ENCODE results near the gene TRIM47. TPM values are rescaled to one million over a fixed set of nuclear protein-coding genes. Genes with fewer than 3 reads are reported as not detected.
A peak's percentile ranks its signal among the peaks of the same experiment; 100 is the strongest.

Gene TRIM47
- total RNA-seq, 4 donors from 2014 or later = 47.4 to 79.0 (median 57.0) TPM

- WGBS, 2 donors = 83 to 88% methylated on average over 10 of the region's 10 CpGs
- H3K27ac ChIP-seq = peak overlapping the region in 3 of 4 donors; percentile 6 to 96 (median 95)
- no peak for TF ChIP-seq POLR2A (IDR thresholded peaks at IDR 0.05)
- TF ChIP-seq EP300 (IDR thresholded peaks at IDR 0.05) = no peak
- no peak for TF ChIP-seq CTCF (IDR thresholded peaks at IDR 0.05)
- H3K9me3 ChIP-seq = no peaks in the 10 kb centered on the region
- no peak overlapping the region for H3K4me3 ChIP-seq
- no peak for DNase-seq (ENCODE audit: low spot score in 2 of 2)
- peaks cover 0 to 22% (median 2%) of the 10 kb centered on the region in 3 donors for H3K36me3 ChIP-seq
- H3K4me1 ChIP-seq = peaks cover 0 to 36% (median 10%) of the 10 kb centered on the region in 4 donors
- H3K27me3 ChIP-seq = no peaks in the 10 kb centered on the region
Measured at GRCh38 chr17:75906143-75906884, 27.9 kb upstream of the TRIM47 start.

- TF ChIP-seq POLR2A (IDR thresholded peaks at IDR 0.05) (peak; percentile 35 to 80), CTCF (IDR thresholded peaks at IDR 0.05) (peak; percentile 97 to 100 (median 99)), EP300 (IDR thresholded peaks at IDR 0.05) (peak; percentile 67 to 88)
- WGBS, 2 donors = 3 to 4% methylated on average over 15 to 35 of the region's 69 CpGs
- H3K4me3 ChIP-seq = peak within 1 kb of the TSS; percentile 63 to 84 (median 79)
Measured at GRCh38 chr17:75904749-75905521, 26.6 kb upstream of the TRIM47 start, which contains the start of gene MRPL38. TSS of gene MRPL38 (minus strand) at chr17:75904884. CDS start at chr17:75904875, 9 bp downstream.

GRCh38 chr17:75902406-75902805, 24.0 kb upstream of the TRIM47 start:
- Histone ChIP-seq H3K4me1 (peaks cover 0 to 31% (median 10%) of the 10 kb centered on the region in 4 donors), H3K27ac (no peak overlapping the region), H3K36me3 (peaks cover 5 to 58% (median 11%) of the 10 kb centered on the region in 3 donors), H3K27me3 (no peaks in the 10 kb centered on the region), H3K9me3 (no peaks in the 10 kb centered on the region), H3K4me3 (no peak overlapping the region)
- no peak for DNase-seq (ENCODE audit: low spot score in 2 of 2)
- WGBS, 2 donors = 92 to 98% methylated on average over 6 of the region's 6 CpGs
- TF ChIP-seq EP300 (IDR thresholded peaks at IDR 0.05) = no peak
- TF ChIP-seq CTCF (IDR thresholded peaks at IDR 0.05) = no peak
- TF ChIP-seq POLR2A (IDR thresholded peaks at IDR 0.05) = no peak

More at GRCh38 chr17:75904749-75905521, 26.6 kb upstream of the TRIM47 start, which contains the start of gene MRPL38:
- peaks cover 0 to 29% (median 10%) of the 10 kb centered on the region in 4 donors for H3K4me1 ChIP-seq
- H3K27ac ChIP-seq = peak within 1 kb of the TSS; percentile 88 to 96 (median 92)
- H3K9me3 ChIP-seq = no peaks in the 10 kb centered on the region
- peak; percentile 78 for DNase-seq (ENCODE audit: low spot score in 2 of 2)
- H3K27me3 ChIP-seq = no peaks in the 10 kb centered on the region
- peaks cover 0 to 34% (median 2%) of the 10 kb centered on the region in 3 donors for H3K36me3 ChIP-seq

- 90 to 91% methylated on average over 18 of the region's 18 CpGs for WGBS, 2 donors
- no peaks in the 10 kb centered on the region for H3K9me3 ChIP-seq
- no peak overlapping the region for H3K4me3 ChIP-seq
- no peak overlapping the region for H3K27ac ChIP-seq
- no peak for DNase-seq (ENCODE audit: low spot score in 2 of 2)
- no peaks in the 10 kb centered on the region for H3K27me3 ChIP-seq
- H3K4me1 ChIP-seq = peaks cover 0 to 37% (median 13%) of the 10 kb centered on the region in 4 donors
- TF ChIP-seq CTCF (IDR thresholded peaks at IDR 0.05) = no peak
- TF ChIP-seq POLR2A (IDR thresholded peaks at IDR 0.05) = no peak
- TF ChIP-seq EP300 (IDR thresholded peaks at IDR 0.05) = no peak
- peaks cover 5 to 58% (median 11%) of the 10 kb centered on the region in 3 donors for H3K36me3 ChIP-seq
Measured at GRCh38 chr17:75901727-75902126, 23.3 kb upstream of the TRIM47 start.

Data from tibial nerve (tissue), 4 donors.